Pancreas (tissue), 10 donors: Measurements from ENCODE around the gene TSPAN9. TPM values are rescaled to one million over a fixed set of nuclear protein-coding genes. Genes with fewer than 3 reads are reported as not detected.

ENCODE experiments used
- ATAC-seq, 4 donors: fragments of 200-7000 bp; cut with Tn5 transposase; one replicate each; pipeline versions ENCODE4 v1.8.0 to v1.9.1; 2020; ENCODE audit warnings: mild to moderate bottlenecking in 4 of 4, moderate library complexity in 4 of 4
- DNase-seq, 6 donors: peaks; one replicate each; pipeline ENCODE4 v3.0.0-alpha.2; 2020
- FAIRE-seq: peaks from 2 replicates; lab custom pipeline; 2012; peaks lifted over from hg19 to GRCh38; lab: Jason Lieb, UNC
- H3K27ac ChIP-seq, 4 donors: fragments of 200-600 bp; sonication (generic); 1 replicate in 3 of 4; 2 replicates in 1 of 4; pipeline versions ENCODE4 v1.5.0 to v1.8.0; 2020
- H3K27me3 ChIP-seq, 4 donors: fragments of 200-600 bp; one replicate each; pipeline ENCODE4 v1.8.0; 2021
- H3K36me3 ChIP-seq, 3 donors: fragments of 200-600 bp; sonication (generic) in 1 of 3; one replicate each; pipeline versions ENCODE4 v1.5.0 to v1.8.0; 2020 to 2021
- H3K4me1 ChIP-seq, 3 donors: fragments of 200-600 bp; one replicate each; pipeline ENCODE4 v1.8.0; 2021
- H3K4me3 ChIP-seq, 4 donors: fragments of 200-600 bp; sonication (generic) in 2 of 4; one replicate each; pipeline versions ENCODE4 v1.5.0 to v1.8.0; 2020 to 2021
- H3K9me3 ChIP-seq, 4 donors: fragments of 200-600 bp; one replicate each; pipeline ENCODE4 v1.8.0; 2021
- WGBS, 2 donors: extraction: QIAGEN DNeasy Blood & Tissue Kit; methylation state at CpG; one replicate each; pipeline ENCODE4 v1.1.7; 2013; 5-methylcytosine and 5-hydroxymethylcytosine counted together
- intact Hi-C, 3 donors: fragments of 100-400 bp; cut with DNase I; formaldehyde crosslinking; loops; one replicate each; pipeline versions ENCODE4 v1.11.1 to v1.14.2; 2022
- polyA plus RNA-seq, 2 donors: library from polyadenylated mRNA; stranded (reverse); fragments of 200-250 nt; gene quantifications; one replicate each; pipeline ENCODE4 v1.2.3, GENCODE V29; 2013
- total RNA-seq, 6 donors: library from RNA; stranded (reverse); fragmentation: NEBNext Ultra II Directional in 4 of 6; extraction: Animal tissue kit (Norgen Biotek cat#: 25700) in 4 of 6; gene quantifications; one replicate each; pipeline versions ENCODE4 v1.2.1 to v1.2.4, GENCODE V29; 2021 to 2023
- TF ChIP-seq, protein P1 (sequence below), 4 donors: fragments of 200-600 bp; sonication (generic) in 3 of 4; IDR thresholded peaks; one replicate each; pipeline versions ENCODE4 v1.5.0 to v1.8.0; 2021; ENCODE audit warnings: antibody characterized with exemption in 4 of 4
- donor health status: healthy with polysubstance abuse.
- donor health status: DM: no; HTN: no; CAD: no; lungs with moderate emphysema.
- donor health status: DM: no; HTN: no; CAD: no.
- donor health status: control.
- donor health status: control.
- donor health status: Bipolar disorder and iron deficiency.
- donor health status: DM: yes; HTN: yes; CAD: no.
- donor health status: DM: no; HTN: no; CAD: no.
- donor health status: DM: no; HTN: no; CAD: no.
- donor health status: DM: yes; HTN: yes; CAD: no.

Gene TSPAN9
- total and polyA plus RNA-seq, 8 donors: 7.8 to 19.5 (median 13.0) TPM

DNA sequence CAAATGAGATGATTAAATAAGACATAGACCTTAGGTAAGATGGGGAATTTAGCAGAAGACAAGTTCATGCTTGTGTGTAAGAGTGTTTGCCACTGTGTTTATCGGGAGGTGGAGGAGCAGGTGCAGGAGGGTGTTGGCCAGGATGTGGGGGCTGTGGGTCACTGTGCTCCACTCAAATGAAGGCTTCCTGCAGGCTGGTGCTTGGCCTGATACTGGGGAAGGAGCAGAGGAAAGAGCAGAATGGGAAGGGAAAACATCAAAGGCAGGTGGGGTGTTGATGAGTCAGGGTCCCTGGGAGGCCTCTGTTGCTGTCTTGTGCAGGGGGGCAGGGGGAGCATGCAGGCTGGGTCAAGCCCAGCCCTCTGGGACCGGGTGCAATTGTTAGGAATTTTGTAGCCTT lies 126.5 kb downstream of the TSPAN9 start:
- Histone ChIP-seq H3K36me3 (no peaks in the 10 kb centered on the region), H3K4me3 (no peak overlapping the region), H3K27ac (no peak overlapping the region), H3K4me1 (peaks cover 5 to 17% (median 12%) of the 10 kb centered on the region in 3 donors), H3K9me3 (no peaks in the 10 kb centered on the region), H3K27me3 (no peaks in the 10 kb centered on the region)
- DNase-seq (no peak), ATAC-seq (no peak), FAIRE-seq (no peak)
- intact Hi-C loops: loop anchor here in 1 of 3 donors (10.0 kb wide), 1 partner anchor 129 kb away; the partner anchor contains the start of gene TSPAN9
- WGBS, 2 donors: 62 to 81% methylated on average over 2 of the region's 2 CpGs
- TF ChIP-seq, protein P1, sequence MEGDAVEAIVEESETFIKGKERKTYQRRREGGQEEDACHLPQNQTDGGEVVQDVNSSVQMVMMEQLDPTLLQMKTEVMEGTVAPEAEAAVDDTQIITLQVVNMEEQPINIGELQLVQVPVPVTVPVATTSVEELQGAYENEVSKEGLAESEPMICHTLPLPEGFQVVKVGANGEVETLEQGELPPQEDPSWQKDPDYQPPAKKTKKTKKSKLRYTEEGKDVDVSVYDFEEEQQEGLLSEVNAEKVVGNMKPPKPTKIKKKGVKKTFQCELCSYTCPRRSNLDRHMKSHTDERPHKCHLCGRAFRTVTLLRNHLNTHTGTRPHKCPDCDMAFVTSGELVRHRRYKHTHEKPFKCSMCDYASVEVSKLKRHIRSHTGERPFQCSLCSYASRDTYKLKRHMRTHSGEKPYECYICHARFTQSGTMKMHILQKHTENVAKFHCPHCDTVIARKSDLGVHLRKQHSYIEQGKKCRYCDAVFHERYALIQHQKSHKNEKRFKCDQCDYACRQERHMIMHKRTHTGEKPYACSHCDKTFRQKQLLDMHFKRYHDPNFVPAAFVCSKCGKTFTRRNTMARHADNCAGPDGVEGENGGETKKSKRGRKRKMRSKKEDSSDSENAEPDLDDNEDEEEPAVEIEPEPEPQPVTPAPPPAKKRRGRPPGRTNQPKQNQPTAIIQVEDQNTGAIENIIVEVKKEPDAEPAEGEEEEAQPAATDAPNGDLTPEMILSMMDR (IDR thresholded peaks at IDR 0.05): no peak

DNA sequence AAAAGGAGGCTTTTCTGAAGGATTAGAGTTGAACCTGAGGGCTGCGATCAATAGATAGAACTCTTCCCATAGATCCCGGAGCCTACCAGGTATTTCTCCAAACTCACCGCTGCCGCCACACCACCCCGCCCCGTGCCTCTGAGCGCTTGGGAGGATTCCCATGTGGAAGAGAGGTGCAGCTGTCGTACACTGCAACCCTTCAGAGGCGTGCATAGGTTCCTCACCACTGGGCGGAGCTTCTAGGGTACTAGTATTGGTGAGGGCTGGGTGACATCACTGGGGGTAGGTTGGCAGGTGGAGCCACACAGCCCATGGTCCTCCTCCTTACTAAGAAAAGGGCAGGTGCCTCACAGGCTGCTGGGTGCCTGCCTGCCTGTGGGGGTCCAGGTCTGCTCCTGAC lies 127.0 kb downstream of the TSPAN9 start:
- H3K36me3 ChIP-seq: no peaks in the 10 kb centered on the region
- FAIRE-seq (no peak), DNase-seq (no peak), ATAC-seq (no peak)
- H3K27ac ChIP-seq: no peak overlapping the region
- H3K27me3 ChIP-seq: no peaks in the 10 kb centered on the region
- intact Hi-C loops: loop anchor here in 1 of 3 donors (10.0 kb wide), 1 partner anchor 129 kb away; the partner anchor contains the start of gene TSPAN9
- WGBS, 2 donors: 95 to 96% methylated on average over 10 of the region's 10 CpGs
- no peak overlapping the region for H3K4me3 ChIP-seq
- no peaks in the 10 kb centered on the region for H3K9me3 ChIP-seq
- TF ChIP-seq, protein P1 (IDR thresholded peaks at IDR 0.05): no peak
- H3K4me1 ChIP-seq: peaks cover 5 to 17% (median 12%) of the 10 kb centered on the region in 3 donors

DNA sequence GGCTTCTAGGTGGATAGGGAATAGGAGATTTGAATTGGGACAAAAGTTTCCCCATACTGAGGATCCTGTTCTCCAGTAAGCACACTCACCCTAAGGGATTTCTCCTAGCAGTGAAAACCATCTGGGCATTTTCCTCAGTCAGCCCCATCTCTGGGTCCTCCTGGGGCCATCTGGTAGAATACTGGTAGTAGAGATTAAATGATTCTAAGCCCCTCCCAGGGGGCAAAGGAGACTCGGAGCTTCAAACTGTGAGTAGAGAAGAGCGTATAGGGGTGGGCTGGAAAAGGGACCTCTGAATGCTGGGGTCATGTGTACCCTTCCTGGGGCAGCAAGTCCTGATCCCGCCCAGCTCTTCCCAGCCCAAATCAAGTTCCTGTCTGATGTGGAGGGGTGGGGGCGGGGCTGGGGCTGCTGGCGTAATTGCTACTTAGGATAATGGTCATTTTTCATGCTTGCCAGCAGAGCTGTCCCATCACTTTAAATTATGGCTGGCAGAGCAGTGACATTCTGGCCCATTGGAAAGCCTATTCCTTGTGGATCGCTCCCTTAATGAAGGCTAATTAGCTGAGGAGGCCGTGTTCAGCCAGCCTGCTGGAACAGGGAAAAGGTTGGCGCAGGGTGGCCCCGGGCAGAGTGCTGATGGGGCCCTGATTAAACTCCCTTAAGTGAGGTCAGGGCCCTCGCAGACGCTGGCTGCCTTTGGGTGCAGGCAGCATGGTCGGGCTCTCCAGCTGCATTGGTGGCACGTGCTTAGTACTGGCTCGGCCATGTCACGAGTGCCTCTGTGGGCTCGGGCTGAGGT lies 127.8 kb downstream of the TSPAN9 start:
- TF ChIP-seq, protein P1 (IDR thresholded peaks at IDR 0.05): no peak
- Histone ChIP-seq H3K4me1 (peaks cover 5 to 17% (median 12%) of the 10 kb centered on the region in 3 donors), H3K27ac (peak overlapping the region; percentile 10 to 82 (median 72)), H3K36me3 (no peaks in the 10 kb centered on the region), H3K9me3 (no peaks in the 10 kb centered on the region), H3K27me3 (no peaks in the 10 kb centered on the region), H3K4me3 (no peak overlapping the region)
- 66 to 72% methylated on average over 16 of the region's 16 CpGs for WGBS, 2 donors
- FAIRE-seq: no peak
- peak; percentile 7 to 34 (median 26) for ATAC-seq
- intact Hi-C loops: loop anchor here in 1 of 3 donors (10.0 kb wide), 1 partner anchor 130 kb away; the partner anchor contains the start of gene TSPAN9
- no peak for DNase-seq

DNA sequence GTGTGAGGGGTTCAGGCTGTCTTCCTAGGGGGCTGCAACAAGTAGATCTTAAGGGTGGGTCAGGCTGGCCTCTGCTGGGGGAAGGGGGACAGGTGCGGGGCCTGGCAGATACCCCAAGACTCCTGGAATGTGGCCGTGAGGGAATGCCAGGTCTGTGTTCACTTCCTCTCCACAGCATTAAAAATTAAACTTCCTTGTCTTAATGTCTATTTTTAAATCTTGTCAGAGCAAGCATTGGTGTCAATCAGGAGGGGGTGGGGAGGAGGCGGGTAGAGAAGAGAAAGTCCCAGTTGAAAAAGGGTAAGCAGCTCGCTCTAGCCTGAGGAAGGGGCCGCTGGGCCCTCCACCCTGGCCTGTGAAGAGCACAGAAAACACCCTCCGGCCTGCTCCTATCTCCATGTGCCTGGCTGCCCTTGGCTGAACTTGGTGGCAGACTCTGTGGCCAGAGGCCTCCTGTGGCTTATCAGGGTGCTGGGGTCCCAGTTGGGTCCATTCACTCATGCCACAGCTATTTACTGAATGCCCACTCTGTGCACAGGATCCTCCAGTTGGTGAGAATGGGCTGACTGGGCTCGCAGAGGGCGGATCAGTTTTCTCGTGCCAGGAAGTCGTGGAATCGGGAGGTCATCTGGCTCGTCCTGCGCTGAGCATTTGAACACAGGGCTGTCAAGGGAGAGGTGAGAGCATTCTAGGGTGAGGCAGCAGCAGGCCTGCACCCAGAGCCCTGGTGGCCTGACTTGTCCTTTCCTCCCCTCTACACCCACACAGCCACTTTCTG lies 128.8 kb downstream of the TSPAN9 start:
- WGBS, 2 donors: 64 to 65% methylated on average over 13 of the region's 13 CpGs
- peak in 4 of 6 donors; percentile 29 to 48 (median 44) for DNase-seq

More for the DNA sequence above, 128.8 kb downstream of the TSPAN9 start:
- Histone ChIP-seq H3K4me3 (no peak overlapping the region), H3K4me1 (peaks cover 5 to 17% (median 12%) of the 10 kb centered on the region in 3 donors), H3K27ac (peak overlapping the region; percentile 11 to 82 (median 72)), H3K9me3 (no peaks in the 10 kb centered on the region), H3K27me3 (no peaks in the 10 kb centered on the region), H3K36me3 (no peaks in the 10 kb centered on the region)
- ATAC-seq: peak; percentile 66 to 80 (median 78)
- FAIRE-seq: no peak
- intact Hi-C loops: loop anchor here in 1 of 3 donors (10.0 kb wide), 1 partner anchor 131 kb away; the partner anchor contains the start of gene TSPAN9
- TF ChIP-seq, protein P1 (IDR thresholded peaks at IDR 0.05): no peak
